Aorta (tissue), 5 donors: ENCODE data around the gene IKZF1. TPM values are rescaled to one million over a fixed set of nuclear protein-coding genes. Genes with fewer than 3 reads are reported as not detected.

ENCODE experiments used
- ATAC-seq: fragments of 200-7000 bp; cut with Tn5 transposase; one replicate; pipeline ENCODE4 v1.9.1; 2022; ENCODE audit warnings: moderate library complexity; ENCODE audit not compliant: low FRiP score
- DNase-seq, 2 donors: peaks; one replicate each; pipeline ENCODE4 v3.0.0-alpha.2; 2020
- H3K27ac ChIP-seq, 2 donors: one replicate each; pipeline ENCODE4 v1.5.1; 2013; ENCODE audit warnings: low read length in 2 of 2, mild to moderate bottlenecking in 2 of 2, moderate library complexity in 2 of 2, control low read depth in 1 of 2, inconsistent platforms in 1 of 2, low read depth in 1 of 2
- H3K27me3 ChIP-seq, 2 donors: one replicate each; pipeline ENCODE4 v1.6.1; 2013; ENCODE audit warnings: control low read depth in 1 of 2, low read length in 1 of 2, mild to moderate bottlenecking in 1 of 2, moderate library complexity in 1 of 2; ENCODE audit not compliant: insufficient read depth in 2 of 2, control insufficient read depth in 1 of 2
- H3K36me3 ChIP-seq, 2 donors: one replicate each; pipeline ENCODE4 v1.6.1; 2013; ENCODE audit warnings: control low read depth in 1 of 2, low read length in 1 of 2, mild to moderate bottlenecking in 1 of 2; ENCODE audit not compliant: insufficient read depth in 2 of 2, control insufficient read depth in 1 of 2
- H3K4me1 ChIP-seq, 2 donors: one replicate each; pipeline ENCODE4 v1.6.1; 2013; ENCODE audit warnings: low read length in 2 of 2, control low read depth in 1 of 2, mild to moderate bottlenecking in 1 of 2, moderate library complexity in 1 of 2; ENCODE audit not compliant: insufficient read depth in 2 of 2, control insufficient read depth in 1 of 2
- H3K4me3 ChIP-seq, 2 donors: one replicate each; pipeline ENCODE4 v1.5.1; 2013; ENCODE audit warnings: low read length in 2 of 2, control low read depth in 1 of 2, mild to moderate bottlenecking in 1 of 2
- H3K9me3 ChIP-seq: one replicate; pipeline ENCODE4 v1.6.1; 2013; ENCODE audit warnings: mild to moderate bottlenecking, low read length; ENCODE audit not compliant: control insufficient read depth
- WGBS, 2 donors: extraction: QIAGEN DNeasy Blood & Tissue Kit; methylation state at CpG; one replicate each; pipeline ENCODE4 v1.1.7; 2013; 5-methylcytosine and 5-hydroxymethylcytosine counted together
- intact Hi-C, 2 donors: fragments of 100-400 bp; cut with DNase I; formaldehyde crosslinking; loops; one replicate each; pipeline versions ENCODE4 v1.14.2 to v1.15.0; 2022
- polyA plus RNA-seq, 2 donors: library from polyadenylated mRNA; stranded (reverse); fragments of 200-250 nt; gene quantifications; one replicate each; pipeline ENCODE4 v1.2.3, GENCODE V29; 2013
- total RNA-seq, 2 donors: library from RNA; stranded (reverse); fragmentation: NEBNext Ultra II Directional; extraction: Animal tissue kit (Norgen Biotek cat#: 25700); gene quantifications; one replicate each; pipeline ENCODE4 v1.2.1, GENCODE V29; 2021
- donor health status: healthy with polysubstance abuse.
- donor health status: Bipolar disorder and iron deficiency.
- donor health status: DM: no; HTN: no; CAD: no.
- donor health status: DM: no; HTN: no; CAD: no.
- donor health status: DM: yes; HTN: yes; CAD: no.

IKZF1 gene
- total and polyA plus RNA-seq, 4 donors = 2.5 to 24.4 (median 9.7) TPM

DNA sequence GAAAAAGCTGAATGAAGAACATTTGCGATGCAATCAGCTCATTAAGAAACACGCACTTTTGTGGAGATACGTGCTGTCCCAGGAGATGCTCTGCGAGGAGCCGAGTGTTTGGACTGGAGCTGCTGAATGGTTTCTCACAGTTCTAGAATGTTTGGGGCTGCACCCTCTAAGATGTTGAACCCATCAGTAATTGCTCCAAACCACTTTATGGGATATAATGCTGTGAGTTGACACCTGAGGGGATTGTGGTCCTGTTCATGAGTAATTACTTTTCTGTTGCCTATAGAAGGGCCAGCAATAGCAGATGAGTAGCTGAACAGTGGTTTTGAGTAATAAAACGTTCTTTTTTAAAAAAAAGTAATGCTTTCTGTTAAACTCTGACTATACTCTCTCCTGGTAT is 63.1 kb downstream of the IKZF1 start:
- Histone ChIP-seq H3K36me3 (no peaks in the 10 kb centered on the region), H3K9me3 (no peaks in the 10 kb centered on the region), H3K27ac (no peak overlapping the region), H3K4me1 (no peaks in the 10 kb centered on the region), H3K4me3 (no peak overlapping the region), H3K27me3 (no peaks in the 10 kb centered on the region)
- intact Hi-C loops = loop anchor here in 1 of 2 donors (1.0 kb wide), 1 partner anchor 40 kb away; no protein-coding TSS in a partner anchor
- DNase-seq (no peak), ATAC-seq (no peak)
- WGBS, 2 donors = 76% methylated on average over 6 of the region's 6 CpGs

DNA sequence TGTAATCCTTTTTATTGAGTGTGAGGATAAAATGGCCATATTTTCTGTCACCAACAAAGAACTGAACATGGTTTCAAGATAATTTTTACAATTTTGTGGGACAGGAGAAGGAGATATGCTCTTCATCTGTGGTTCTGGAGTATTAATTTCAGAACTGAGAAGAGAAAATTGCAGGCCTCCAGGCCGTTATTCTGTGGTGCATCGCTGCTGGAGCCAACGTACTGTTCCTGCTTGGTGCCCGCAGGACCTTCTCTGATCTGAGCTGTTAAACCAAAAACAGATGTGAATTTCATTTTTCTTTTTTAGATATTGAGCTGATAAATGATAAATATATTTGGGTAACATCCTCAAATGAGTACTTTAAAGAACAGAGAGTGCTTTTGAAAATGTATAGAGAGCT is 63.9 kb downstream of the IKZF1 start:
- no peak for DNase-seq
- 85 to 88% methylated on average over 4 of the region's 4 CpGs for WGBS, 2 donors
- Histone ChIP-seq H3K9me3 (no peaks in the 10 kb centered on the region), H3K4me1 (no peaks in the 10 kb centered on the region), H3K27ac (no peak overlapping the region), H3K27me3 (no peaks in the 10 kb centered on the region), H3K36me3 (no peaks in the 10 kb centered on the region), H3K4me3 (no peak overlapping the region)
- intact Hi-C loops = no loop called here
- ATAC-seq = no peak

DNA sequence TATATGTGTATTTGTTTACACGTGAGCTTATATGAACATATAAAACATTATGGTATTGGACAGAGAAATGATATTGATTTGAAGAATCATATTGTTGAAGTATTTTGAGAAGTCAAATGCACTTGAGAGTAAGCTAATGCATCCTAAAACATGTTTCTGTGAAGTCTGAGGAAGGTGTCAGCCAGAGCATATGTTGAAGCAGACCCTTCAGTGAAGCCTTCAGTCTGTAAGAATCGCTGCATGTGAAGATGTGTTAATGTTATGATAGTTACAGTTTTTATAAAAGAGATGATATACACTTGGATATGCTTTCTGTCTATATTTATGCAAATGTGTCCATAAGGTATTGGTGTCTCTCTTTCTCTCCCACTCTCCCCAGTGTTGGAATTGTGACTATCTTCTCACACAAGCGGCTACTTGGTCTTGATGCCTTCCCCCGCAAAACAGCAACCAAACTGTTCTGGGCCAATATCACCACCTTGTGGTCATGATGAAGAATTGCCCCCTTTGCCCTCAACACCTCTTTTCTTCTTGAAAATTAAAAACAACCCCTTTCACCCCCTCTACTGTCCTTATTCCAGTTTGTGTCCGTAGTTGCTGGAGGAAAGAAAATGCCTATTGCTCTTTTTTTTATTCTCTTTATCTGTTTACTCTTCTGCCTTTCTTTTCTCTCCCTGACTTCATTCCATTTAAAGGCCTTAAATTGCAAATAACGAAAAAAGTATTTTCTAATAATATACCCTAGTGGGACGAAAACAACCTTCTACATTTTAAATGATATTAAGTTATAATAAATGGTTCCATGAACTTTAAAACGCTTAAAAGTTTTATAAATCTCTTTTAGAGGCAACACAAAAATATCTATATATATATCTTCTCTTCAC is 64.9 kb downstream of the IKZF1 start:
- DNase-seq (no peak), ATAC-seq (no peak)
- no peaks in the 10 kb centered on the region for H3K4me1 ChIP-seq
- no peaks in the 10 kb centered on the region for H3K27me3 ChIP-seq
- H3K4me3 ChIP-seq = no peak overlapping the region
- no peaks in the 10 kb centered on the region for H3K36me3 ChIP-seq
- intact Hi-C loops = no loop called here
- no peak overlapping the region for H3K27ac ChIP-seq
- no peaks in the 10 kb centered on the region for H3K9me3 ChIP-seq
- 58 to 61% methylated on average over 8 of the region's 8 CpGs for WGBS, 2 donors

DNA sequence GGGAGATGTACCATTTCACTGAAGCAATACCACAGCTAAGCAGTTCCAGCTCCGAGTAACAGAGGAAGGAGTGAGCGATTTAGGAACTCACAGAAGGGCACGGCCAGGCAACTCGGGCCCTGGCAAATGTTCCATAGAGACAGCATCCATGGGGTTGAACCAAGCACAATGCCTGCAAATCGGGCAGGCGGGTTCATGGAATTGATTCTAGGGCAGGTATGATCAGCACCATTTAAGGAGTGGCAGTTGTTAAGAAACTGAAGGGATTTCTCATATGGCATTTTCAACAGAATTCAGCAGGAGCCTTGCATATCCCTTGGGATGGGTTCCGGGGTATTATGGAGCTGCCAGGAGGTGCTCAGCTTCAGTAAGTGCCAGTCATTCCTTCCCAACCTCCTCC is 66.4 kb downstream of the IKZF1 start:
- 87 to 92% methylated on average over 7 of the region's 7 CpGs for WGBS, 2 donors
- no peak overlapping the region for H3K4me3 ChIP-seq
- ATAC-seq (no peak), DNase-seq (no peak)
- no peaks in the 10 kb centered on the region for H3K36me3 ChIP-seq
- intact Hi-C loops = no loop called here
- H3K27me3 ChIP-seq = no peaks in the 10 kb centered on the region
- no peaks in the 10 kb centered on the region for H3K9me3 ChIP-seq
- H3K4me1 ChIP-seq = no peaks in the 10 kb centered on the region
- H3K27ac ChIP-seq = no peak overlapping the region

DNA sequence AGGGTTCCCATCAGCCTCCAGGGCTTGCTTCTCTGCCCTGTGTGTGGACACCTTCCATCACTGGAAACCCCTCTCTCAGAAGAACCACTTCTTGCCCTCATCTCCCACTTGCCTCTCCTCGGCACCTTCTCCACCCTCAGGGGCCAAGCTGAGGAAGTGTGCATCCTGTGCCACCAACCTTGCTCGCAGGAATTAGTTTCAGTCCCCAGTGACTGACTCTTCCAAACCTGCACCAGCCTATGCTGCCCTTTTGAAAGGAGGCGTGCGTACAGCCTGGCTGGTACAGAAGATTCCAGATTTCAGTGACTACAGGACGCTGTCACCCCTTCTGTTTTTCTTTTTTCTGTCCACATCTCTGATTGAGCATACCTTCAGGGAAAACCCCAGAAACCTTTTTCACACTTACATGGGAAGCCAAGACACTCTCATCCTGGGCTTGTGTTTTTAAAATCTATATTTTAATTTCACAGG is 67.1 kb downstream of the IKZF1 start:
- Histone ChIP-seq H3K4me1 (no peaks in the 10 kb centered on the region), H3K36me3 (no peaks in the 10 kb centered on the region), H3K27me3 (no peaks in the 10 kb centered on the region), H3K9me3 (no peaks in the 10 kb centered on the region), H3K4me3 (no peak overlapping the region), H3K27ac (no peak overlapping the region)
- intact Hi-C loops = no loop called here
- ATAC-seq (peak; percentile 29), DNase-seq (no peak)
- 81 to 84% methylated on average over 5 of the region's 5 CpGs for WGBS, 2 donors

DNA sequence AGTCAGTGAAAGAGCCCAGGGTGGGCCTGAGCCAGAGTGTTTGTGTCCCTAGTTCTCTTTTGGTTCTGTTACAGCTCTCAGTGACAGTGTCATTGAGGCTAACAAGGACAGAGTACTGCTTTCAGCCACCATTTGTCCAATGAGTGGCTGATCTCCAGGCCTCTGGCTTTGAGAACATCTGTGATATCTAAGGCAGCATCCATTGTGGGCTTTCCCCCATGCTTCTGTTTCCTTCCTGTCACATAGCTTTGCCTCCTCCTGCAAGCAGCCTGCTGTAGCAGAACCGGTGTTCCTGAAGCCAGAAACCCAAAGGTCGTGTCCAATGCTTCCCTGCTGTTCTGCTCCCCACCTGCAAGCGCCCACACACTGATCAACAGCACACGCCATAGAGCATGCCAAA is 68.4 kb downstream of the IKZF1 start:
- H3K27ac ChIP-seq = no peak overlapping the region
- no peaks in the 10 kb centered on the region for H3K4me1 ChIP-seq
- no peaks in the 10 kb centered on the region for H3K9me3 ChIP-seq
- no peaks in the 10 kb centered on the region for H3K36me3 ChIP-seq
- DNase-seq = no peak
- 78 to 80% methylated on average over 4 of the region's 4 CpGs for WGBS, 2 donors
- no peak for ATAC-seq
- no peaks in the 10 kb centered on the region for H3K27me3 ChIP-seq
- H3K4me3 ChIP-seq = no peak overlapping the region
- intact Hi-C loops = no loop called here

DNA sequence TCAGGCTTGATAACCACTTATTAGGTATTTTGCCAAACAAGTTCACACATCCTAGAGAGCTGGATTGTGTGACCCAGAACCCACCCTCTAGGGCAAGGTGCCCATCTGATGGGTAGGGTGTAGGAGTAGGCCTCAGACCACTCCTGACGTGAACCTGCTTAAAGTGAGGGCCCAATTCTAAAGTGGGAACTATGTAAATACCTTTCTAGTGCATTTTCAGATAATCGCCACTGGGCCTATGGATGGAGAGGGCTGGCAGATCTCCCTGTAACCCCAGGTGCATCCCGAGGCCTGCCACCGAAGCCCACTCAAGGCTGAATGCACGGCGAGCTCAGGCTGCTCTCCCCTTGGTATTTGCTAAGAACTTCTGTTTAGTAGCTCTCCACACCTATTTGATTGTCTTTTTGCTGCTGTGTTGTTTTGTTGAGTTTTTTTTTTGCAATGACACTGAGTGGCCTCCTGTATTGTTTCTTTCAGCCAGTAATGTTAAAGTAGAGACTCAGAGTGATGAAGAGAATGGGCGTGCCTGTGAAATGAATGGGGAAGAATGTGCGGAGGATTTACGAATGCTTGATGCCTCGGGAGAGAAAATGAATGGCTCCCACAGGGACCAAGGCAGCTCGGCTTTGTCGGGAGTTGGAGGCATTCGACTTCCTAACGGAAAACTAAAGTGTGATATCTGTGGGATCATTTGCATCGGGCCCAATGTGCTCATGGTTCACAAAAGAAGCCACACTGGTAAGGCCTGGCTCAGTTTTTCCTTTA is 71.7 kb downstream of the IKZF1 start:
- DNase-seq (no peak), ATAC-seq (no peak)
- no peak overlapping the region for H3K4me3 ChIP-seq
- H3K4me1 ChIP-seq = no peaks in the 10 kb centered on the region
- intact Hi-C loops = no loop called here
- 69 to 77% methylated on average over 15 of the region's 15 CpGs for WGBS, 2 donors
- no peaks in the 10 kb centered on the region for H3K27me3 ChIP-seq
- H3K36me3 ChIP-seq = no peaks in the 10 kb centered on the region
- no peak overlapping the region for H3K27ac ChIP-seq
- H3K9me3 ChIP-seq = no peaks in the 10 kb centered on the region

DNA sequence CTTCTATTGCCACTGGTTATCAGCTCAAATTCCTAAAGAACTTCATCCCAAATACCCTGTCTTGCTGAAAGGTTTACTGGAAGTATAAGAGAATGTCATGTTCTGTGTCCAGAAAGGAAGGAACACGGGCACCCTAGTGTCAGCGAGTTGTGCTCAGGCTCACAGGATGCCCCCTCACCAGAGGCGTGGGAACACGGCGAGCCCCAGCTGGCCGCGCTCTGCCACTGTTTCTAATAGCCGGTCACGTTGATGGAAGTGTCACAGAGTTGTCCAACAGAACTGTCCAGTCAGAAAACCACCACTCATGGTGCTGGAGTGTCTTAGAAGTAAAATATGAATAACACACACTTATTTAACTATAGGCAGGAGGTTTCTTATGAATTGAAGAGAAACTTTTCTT is 72.8 kb downstream of the IKZF1 start:
- Histone ChIP-seq H3K4me3 (no peak overlapping the region), H3K27me3 (no peaks in the 10 kb centered on the region), H3K27ac (no peak overlapping the region), H3K4me1 (no peaks in the 10 kb centered on the region), H3K36me3 (no peaks in the 10 kb centered on the region), H3K9me3 (no peaks in the 10 kb centered on the region)
- 87 to 88% methylated on average over 9 of the region's 9 CpGs for whole genome bisulfite sequencing, 2 donors
- no peak for DNase-seq
- ATAC-seq = no peak
- intact Hi-C loops = no loop called here
